Measurements from ENCODE around the gene DSTN.

The DSTN gene

DNA sequence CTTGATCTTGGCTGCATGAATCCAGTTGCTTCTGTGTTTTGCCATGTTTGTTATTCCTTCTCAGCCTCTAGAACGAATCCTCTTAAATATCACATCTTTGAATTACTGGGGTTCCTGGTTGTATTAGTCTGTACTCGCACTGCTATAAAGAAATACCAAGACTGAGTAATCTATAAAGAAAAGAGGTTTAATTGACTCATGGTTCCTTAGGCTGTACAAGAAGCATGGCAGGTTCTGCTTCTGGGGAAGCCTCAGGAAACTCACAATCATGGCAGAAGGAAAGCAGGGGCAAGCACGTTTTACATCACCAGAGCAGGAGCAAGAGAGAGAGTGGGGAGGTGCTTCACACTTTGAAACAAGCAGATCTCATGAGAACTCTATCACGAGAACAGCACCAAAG lies 20.7 kb upstream of the DSTN start:
- ATAC-seq: no peak
- no peak for DNase-seq

DNA sequence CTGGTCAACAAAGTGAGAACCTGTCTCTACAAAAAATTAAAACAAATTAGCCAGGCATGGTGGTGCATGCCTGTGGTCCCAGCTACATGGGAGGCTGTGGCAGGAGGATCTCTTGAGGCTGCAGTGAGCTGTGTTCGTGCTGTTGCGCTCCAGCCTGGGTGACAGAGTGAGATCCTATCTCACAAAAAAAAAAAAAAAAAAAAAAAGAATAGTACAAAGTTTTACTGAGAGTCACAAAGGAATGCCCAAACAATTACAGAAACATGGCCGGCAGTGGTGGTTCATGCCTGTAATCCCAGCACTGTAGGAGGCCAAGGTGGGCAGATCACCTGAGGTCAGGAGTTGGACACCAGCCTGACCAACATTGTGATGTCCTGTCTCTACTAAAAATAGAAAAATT lies 14.8 kb upstream of the DSTN start:
- DNase-seq (no peak), ATAC-seq (no peak)

DNA sequence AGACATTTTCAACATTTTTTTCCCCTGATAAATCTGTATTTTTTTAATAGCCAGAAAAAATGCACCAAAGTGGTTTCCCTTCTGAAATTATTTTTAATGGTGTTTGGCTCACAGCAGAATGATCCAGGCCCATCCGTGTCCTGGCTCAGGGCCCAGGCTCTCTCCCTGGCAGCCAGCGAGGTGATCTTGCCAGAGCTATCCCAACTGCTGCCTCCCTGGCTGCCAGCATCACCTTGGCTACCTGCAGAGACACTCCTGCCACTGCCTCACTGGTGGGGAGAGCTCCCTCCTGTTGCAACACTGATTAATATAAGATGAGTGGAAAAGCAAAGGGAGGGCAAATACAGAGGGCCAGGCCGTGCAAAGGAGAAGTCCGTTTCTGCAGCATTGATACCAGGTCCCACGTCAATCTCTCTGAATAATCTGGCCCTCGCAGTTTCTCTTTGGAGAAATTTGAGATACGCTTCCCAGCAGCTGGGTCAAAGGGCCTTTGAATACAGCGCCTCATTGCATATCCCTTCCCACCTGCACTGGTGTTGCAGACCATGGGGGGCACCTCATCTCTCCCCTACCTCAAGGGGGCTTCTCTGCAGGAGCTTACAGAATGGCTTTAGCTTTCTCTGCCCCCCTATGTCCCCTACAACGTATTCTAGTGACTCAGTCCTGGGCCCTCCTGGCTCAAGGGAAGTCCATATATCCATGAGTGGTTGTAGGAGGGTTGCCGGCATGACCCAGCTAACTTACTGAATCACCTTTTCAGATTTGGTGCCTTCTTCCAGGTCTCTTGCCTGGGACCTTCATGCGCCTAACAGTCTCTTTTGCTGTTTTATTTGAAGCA lies 12.8 kb upstream of the DSTN start:
- ATAC-seq: no peak
- no peak for DNase-seq

DNA sequence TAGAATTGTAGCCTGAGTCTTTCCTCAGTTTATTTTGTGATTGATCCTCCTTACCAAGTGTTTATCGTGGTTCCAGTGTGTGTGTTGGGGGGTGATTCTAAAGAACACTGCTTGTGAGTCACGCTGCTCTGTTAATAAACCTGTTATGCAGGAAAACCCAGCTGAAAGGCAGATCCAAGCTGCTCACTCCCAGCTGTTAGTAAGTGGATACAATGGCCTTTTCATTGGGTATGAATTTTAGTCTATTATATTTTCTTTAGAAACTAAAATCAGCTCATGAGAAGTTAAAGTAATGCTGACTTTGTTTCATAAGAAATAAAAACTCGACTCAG lies 12.2 kb upstream of the DSTN start:
- DNase-seq: no peak
- ATAC-seq: no peak

DNA sequence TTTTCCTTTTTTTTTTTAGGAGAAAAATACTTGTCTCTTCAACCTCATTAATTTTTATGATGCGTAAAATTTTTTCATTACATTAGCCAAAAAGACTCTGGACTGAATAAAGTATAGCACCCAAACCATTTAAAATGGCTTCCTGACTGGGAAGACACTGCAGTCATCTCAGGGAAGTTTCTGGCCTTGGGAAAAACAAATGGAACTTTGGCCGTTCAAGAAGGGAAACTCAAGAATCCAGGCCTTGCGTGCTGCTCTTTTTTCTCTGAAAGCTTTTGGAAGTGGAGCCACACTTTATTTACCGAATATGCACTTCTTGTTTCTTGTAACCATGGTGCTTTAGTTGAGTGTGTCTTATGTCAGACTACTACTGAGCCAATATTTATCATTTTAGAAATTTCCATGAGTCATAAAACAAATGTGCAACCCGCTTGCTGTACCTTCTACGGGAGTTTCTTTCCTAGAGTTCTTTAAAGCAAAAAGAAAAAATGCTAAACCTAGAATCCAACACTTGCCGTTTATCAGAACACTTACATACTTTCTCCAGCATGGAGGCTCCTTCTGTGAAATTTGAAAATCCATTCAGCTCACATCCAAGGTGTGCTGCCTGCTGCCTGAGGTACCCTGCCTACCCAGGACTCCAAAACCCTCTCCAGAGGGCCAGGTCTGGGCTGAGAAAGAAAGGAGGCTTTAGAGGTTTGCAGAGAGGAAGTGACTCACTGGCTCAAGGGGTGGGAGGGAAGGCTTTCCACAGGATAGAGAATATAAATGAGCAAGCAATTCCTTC lies 11.5 kb upstream of the DSTN start:
- peak; percentile 79 for ATAC-seq

DNA sequence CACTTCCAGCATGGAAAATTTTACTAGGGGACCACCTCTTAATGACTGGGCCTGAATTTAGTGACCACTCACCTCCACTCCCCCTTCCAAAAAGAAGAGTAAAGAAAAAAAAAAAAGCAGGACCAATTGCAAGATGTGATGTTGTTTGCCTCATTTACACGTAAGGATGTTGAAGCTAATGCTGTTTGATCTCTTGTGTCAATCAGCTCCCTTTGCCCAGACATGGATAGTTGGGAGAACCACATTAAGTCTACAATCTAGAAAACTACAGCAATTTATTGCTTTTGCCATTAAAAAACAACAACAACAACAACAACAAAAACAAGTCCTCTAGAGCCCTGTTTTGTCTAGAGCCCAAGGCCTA lies 11.0 kb upstream of the DSTN start:
- no peak for DNase-seq
- no peak for ATAC-seq

More for the DNA sequence above, 11.5 kb upstream of the DSTN start:
- DNase-seq: peak; percentile 50

DNA sequence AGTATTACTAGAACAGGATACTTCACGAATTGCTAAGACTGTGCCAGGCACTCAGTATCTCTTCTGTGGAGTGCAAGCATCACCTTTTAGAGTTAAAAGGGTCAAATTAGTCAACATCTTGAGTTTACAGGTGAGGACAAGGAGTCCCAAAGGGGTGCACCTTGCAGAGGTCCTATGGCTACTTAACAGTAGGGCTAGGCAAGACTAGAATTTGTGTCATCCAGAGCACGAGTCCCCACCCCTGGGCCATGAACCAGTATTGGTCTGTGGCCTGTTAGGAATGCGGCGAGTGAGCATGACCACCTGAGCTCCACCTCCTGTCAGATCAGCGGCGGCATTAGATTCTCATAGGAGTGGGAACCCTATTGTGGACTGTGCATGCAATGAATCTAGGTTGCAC lies 10.5 kb upstream of the DSTN start:
- DNase-seq: no peak
- ATAC-seq: no peak

DNA sequence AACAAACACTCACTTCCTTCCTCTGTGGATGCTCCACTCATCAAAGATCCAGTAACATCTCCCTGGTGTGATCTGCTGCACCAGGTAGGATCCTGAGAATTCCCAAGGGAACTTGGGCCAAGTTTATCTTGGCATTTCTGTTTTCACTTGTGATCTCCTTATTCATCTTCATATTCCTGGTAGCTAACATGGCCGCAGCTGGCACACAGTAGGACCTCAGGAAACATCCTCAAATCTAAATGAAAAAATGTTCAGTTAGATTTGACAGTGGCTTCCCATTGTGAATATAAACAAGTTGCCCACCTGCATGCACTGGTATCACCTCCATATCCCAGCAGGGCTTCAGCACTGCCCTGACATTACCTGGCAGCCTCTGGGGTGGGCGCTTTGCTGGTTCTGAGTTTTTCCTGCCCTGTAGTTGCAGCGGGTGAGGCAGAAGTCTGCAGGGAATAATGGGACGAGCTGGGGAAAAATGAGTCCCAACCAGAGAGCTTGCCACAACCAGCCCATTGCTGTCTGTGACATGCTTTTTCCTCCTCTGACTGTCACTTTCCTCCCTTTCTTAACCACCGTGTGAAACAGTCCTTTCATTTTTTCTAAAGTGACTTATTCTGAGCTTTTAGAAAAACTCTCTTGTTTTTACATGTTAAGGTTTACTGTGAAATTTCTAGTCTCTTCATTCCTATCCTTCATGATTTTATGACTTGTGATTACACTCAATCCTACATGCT lies 9.4 kb upstream of the DSTN start:
- DNase-seq: peak; percentile 39
- ATAC-seq: peak; percentile 56

DNA sequence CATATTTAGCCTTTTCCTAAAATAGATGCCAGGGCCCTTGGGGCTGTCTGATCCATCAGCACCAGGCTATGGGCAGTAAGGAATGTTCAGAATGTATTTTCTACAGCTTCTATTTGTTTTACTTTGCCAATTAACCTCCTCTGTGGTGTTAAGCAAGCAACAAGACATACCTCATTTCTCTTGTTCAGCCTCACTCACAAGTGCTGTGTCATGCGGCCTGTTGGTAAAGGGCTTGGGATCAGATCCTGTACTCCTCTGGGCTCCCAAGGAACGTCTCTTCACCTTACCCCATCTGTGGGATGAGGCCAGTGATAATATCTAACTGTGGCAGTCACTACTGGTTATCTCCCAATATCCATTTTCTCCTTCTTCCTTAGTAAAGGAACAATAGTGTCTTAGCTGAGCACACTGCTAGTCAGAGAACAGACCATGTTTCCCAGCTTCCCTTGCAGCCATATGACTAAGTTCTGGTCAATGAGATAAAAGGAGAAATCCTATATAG lies 7.0 kb upstream of the DSTN start:
- DNase-seq (no peak), ATAC-seq (no peak)

DNA sequence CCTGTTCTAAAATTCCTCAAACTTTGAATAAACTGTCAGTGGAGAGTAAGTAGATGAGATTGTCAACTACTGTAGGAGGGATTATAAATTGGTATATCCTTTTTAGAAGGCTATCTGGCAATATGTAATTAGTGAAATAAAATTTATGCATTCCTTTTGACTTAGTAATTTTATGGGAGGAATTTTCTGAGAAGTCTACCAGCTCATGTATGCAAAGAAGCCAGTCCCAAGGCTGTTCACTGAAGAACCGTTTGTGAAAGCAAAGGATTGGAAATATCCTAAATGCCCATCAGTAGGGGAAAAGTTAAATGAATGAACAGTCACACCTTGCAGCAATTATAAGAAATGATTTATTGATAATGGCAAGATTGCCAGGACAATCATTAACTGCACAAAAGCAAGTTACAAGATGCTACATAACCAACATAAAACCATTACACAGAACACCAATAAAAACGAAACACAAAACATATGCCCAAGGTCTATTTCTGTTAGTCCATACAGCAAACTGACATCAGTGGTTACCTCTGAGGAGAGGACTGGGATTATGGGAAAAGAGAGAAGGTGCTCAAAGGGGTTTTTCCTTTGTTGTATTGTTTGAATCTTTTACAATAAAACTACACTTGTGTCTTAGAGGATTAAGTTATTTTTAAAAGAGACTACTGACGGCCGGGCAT lies 4.6 kb upstream of the DSTN start:
- DNase-seq: no peak
- ATAC-seq: no peak

DNA sequence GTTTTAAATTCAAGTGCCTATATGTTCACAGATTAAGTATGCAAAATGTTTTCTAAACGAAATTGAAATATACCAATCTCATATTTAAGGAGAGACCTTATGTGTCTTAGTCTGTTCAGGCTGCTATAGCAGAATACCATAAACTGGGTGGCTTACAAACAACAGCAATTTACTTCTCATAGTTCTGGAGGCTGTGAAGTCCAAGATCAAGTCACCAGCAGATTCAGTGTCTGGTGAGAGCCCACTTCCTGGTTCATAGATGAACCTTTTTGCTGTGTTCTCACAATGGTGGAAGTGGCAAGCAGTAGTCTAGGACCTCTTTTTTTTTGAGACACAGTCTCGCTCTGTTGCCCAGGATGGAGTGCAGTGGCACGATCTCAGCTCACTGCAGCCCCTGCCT lies 3.5 kb upstream of the DSTN start:
- DNase-seq: no peak
- ATAC-seq: no peak

DNA sequence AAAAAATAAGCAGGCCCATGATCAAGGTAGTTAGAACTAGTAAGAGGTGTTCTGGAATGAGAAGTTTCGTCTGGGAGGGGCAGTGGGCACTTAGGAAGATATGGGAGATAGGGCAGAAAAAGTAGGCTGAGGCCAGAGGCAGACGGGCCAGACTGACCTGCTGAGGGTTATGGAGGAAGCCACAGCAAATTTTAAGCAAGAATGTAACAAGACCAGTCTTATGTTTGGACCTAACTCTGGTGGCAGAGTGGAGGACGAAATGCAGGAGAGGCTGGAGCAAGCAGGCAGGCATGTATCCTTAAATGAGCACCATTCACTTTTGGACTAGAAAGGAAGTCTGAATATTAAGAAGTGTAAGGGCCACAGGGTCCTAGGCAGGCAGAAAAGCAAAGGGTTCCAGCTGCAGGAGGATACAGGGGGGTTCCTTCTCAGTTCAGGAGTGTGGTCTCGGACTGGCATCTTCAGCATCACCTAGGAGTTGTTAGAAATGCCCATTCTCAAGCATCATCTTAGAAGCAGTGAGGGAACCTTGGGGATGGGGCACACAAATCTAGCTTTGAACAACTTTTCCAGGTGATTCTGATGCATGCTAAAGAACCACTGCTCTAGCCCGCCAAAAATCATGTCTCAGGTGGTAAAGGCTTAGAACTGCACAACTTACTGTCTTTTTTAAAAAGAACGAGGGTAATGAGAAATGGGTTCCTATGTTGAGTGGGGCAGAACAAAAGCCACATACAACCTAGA lies 1.7 kb upstream of the DSTN start:
- no peak for DNase-seq
- no peak for ATAC-seq

DNA sequence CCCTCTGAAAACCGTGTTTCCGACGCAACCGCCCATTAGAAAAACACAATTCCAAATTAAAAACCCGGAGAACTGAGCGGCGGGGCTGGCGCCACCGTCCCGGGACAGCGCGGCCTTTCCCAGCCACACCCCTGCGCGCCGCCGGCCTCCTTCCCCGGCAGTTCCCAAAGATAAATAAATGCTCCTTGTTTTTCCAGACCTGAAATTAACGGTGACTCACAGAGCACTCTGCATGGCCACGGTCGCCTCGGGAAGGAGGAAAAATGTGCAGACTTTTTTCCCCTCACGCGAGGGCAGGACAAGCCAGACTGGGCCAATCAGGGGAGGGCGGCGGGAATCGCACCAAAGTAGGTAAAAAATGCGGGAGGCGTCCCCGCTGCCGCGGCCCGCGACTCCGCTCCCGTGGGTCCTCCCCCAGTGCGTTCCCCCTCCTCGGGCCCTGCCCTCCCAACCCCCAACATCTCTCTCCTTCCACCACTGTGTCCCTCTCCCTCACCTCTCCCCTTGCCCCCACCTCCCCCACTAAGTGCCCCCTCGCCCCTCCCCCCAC lies 828 bp upstream of the DSTN start:
- peak; percentile 35 for DNase-seq
- no peak for ATAC-seq

DNA sequence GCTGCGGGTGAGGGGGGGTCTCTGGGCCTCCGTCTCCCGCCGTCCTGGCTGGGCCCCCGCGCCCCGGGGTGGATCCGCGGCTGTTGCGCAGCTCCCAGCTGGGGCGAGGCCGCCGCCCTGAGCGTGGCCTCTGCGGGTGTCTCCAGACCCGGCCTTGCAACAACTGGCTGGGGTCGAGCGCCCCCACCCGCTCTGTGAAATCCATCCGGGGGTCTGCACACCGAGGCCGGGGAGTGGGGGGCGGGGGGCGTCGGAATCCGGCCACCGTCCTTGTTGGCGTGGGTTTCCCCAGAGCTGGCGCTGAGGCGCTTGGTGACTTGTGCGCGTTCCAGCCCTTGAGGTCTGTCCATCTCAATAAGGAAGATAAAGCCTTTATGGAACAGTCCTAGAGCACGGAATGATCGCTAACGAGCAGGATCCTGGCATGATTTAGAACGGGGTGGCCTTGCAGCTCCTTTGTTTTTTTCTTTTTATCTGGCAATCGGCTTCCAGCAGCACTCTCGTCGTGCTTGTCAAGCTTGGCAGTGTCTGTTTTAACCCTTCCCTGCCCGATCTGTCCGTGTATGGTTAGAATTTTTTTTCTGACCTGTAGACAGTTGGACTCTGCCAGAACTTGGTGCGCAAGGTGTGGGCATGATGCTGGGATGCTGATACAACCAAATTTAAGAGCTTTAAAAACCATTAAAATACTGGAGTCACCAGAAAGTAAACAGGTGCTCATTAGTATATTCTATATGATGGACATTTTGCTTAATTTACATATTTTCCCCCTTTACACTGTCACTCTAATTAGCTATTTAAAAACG lies 675 bp downstream of the DSTN start:
- DNase-seq (peak; percentile 37), ATAC-seq (peak; percentile 37)

DNA sequence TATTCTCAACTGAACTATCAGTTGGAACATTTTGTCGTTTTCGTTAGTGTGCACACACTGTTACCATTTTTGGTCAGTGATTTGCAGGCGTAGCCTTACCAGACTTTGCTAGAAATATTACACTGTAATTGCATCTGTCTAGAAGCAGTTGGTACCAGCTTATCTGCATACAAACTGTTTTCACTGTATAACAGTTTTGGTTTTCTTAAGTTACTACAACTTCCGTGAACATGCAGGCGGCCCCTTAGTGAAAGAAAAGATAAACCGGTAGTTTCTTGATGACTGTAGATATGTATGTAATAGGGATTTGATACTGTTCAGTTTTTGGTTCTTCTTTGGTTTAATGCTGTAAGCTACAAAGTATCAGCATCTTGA lies 1.3 kb downstream of the DSTN start:
- ATAC-seq: peak; percentile 19
- DNase-seq: no peak

DNA sequence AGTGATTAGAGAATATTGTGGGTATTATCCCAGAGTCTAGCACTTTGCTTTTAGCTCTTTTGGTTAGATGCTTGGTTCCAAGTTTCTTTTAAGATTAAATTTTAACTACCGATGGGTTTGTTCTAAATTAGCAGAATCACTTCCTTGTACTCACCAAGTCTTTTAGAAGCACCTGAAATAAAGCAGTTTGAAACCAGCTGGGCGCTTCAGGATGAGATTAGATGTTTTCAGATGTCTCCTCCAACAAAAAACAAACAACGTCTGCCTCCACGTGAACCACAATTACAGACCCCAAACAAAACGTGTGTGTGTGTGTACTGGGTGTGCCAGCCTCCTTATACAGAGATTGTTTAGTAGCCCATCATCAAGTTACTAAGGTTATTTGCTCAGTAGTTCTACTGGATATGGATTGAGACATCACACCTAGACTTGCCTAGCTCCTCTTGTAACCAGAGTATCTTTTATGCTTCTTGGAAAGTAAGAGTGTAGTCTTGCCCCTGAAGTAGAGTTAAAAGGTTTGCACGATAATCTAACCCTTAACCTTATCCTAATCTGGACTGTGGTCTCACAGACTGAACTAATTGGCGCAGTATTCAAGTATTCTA lies 2.3 kb downstream of the DSTN start:
- no peak for ATAC-seq
- no peak for DNase-seq

DNA sequence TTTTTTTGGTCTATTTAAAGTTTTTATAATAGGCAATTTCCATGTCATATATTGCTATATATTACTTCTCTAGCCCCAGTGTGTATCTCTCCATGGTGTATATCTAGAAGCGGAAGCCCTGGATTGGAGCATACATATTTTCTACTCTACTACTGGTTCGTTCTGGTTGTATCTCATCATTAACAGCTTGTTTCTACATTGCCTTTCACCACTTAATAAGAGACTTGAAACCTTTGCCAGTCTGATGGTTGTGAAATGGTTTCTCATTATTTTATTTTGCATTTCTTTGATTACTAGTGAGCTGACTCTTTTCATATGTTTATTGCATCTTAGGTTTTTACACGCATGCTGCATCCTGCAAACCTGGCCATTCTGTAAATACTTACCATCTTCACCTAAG lies 3.6 kb downstream of the DSTN start:
- no peak for DNase-seq
- ATAC-seq: no peak

DNA sequence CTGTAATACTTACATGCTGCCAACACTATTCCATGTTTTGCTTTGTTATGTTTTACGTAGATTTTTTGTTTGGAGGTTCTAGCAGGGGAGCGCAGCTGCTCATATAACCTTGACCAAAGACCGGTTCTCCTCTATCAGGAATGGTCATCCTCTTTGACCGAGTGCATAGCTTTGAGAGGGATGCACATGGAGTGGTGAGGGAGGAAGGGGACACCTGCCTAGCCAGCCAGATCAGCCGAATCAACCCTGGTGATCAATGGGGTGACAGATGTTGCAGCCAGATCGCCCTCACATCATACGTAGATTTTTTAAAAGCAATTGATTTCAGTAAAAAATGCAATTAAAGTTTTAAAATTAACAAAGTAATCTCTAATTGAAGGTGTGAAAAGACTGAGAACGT lies 6.3 kb downstream of the DSTN start:
- DNase-seq (no peak), ATAC-seq (no peak)

DNA sequence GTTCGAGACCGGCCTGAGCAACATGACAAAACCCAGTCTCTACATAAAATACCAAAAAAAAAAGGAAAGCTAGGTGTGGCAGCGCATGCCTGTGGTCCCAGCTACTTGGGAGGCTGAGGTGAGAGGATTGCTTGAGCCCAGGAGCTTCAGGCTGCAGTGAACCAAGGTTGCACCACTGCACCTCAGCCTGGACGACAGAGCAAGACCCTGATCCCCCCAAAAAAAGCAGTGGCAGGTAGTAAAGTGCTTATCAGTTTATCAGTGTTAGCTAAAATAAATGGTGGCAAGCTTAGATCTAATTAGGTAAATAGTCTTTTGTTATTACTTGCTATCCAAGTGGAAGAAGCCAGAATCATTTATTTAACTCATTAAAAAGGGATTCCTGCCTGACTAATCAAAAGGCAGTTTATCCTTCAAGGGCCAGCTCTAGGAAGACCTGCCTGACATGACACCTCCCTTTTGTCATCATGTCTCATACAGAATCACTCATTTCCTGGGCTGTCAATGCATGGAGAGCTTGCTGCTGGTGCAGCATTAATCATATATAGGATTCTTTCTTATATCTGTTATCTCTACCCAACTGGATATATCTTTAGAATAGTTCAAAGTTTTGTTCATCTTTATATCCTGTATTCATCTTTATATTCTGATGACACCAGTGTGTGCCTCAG lies 9.6 kb downstream of the DSTN start:
- DNase-seq (no peak), ATAC-seq (no peak)

DNA sequence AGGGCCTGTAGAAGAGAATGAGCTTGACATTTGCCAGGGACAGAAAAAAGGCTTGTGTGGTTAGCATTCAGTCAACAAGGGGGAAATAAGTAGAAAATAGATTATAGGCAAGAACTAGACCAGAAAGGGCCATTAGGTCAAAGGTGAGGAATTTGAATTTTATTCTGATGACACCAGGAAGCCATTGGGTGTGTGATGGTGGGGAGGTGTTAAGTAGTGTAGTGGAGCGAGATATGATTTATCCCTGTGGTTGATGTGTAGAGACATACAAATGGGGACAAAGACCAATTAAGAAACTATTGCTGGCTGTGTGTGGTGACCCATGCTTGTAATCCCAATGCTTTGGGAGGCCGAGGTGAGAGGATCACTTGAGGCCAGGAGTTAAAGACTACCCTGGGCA lies 11.0 kb downstream of the DSTN start:
- DNase-seq (no peak), ATAC-seq (no peak)
